ENCODE results near the gene SMARCB1.

The SMARCB1 gene

DNA sequence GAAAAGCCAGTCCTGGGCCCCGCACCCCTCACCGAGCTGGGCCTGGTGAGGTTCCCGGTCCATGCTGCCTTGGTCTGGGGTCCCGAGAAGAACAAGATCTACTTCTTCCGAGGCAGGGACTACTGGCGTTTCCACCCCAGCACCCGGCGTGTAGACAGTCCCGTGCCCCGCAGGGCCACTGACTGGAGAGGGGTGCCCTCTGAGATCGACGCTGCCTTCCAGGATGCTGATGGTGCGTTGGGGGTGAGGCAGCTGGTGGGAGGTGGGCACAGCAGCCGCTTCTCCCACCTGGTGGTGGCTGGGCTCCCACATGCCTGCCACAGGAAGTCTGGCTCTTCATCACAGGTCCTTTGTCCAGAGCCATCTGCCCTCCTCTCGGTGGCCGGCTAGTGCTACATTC lies 4.5 kb upstream of the SMARCB1 start:
- no peaks in the 10 kb centered on the region for H3K36me3 Mint-ChIP-seq (ENCODE audit: low read depth)

GRCh38 chr22:23782703-23783102 lies 4.1 kb upstream of the SMARCB1 start:
- Mint-ChIP-seq H3K4me3 (no peak overlapping the region), H3K36me3 (ENCODE audit: low read depth) (no peaks in the 10 kb centered on the region), H3K9me3 (no peaks in the 10 kb centered on the region), H3K27me3 (no peaks in the 10 kb centered on the region), H3K4me1 (peaks cover 18% of the 10 kb centered on the region), H3K27ac (no peak overlapping the region)
- DNase-seq = no peak
- no peak for ATAC-seq

More for the DNA sequence above, 4.5 kb upstream of the SMARCB1 start:
- Mint-ChIP-seq H3K9me3 (no peaks in the 10 kb centered on the region), H3K27ac (no peak overlapping the region), H3K4me1 (peaks cover 14% of the 10 kb centered on the region), H3K4me3 (no peak overlapping the region), H3K27me3 (no peaks in the 10 kb centered on the region)
- no peak for ATAC-seq
- DNase-seq = no peak

GRCh38 chr22:23783265-23784150 lies 3.3 kb upstream of the SMARCB1 start:
- no peak for ATAC-seq
- H3K36me3 Mint-ChIP-seq (ENCODE audit: low read depth) = no peaks in the 10 kb centered on the region
- H3K4me3 Mint-ChIP-seq = no peak overlapping the region
- DNase-seq = no peak
- no peak overlapping the region for H3K27ac Mint-ChIP-seq
- no peaks in the 10 kb centered on the region for H3K9me3 Mint-ChIP-seq
- peaks cover 25% of the 10 kb centered on the region for H3K4me1 Mint-ChIP-seq
- H3K27me3 Mint-ChIP-seq = no peaks in the 10 kb centered on the region

GRCh38 chr22:23784215-23784732 lies 2.5 kb upstream of the SMARCB1 start:
- DNase-seq = no peak
- H3K27ac Mint-ChIP-seq = no peak overlapping the region

GRCh38 chr22:23786261-23786710 lies 480 bp upstream of the SMARCB1 start:
- peak overlapping the region; percentile 92 for H3K27ac Mint-ChIP-seq
- no peaks in the 10 kb centered on the region for H3K9me3 Mint-ChIP-seq
- H3K4me1 Mint-ChIP-seq = peaks cover 38% of the 10 kb centered on the region
- peak; percentile 19 for DNase-seq
- ATAC-seq = peak; percentile 7
- H3K27me3 Mint-ChIP-seq = no peaks in the 10 kb centered on the region
- peaks cover 2% of the 10 kb centered on the region for H3K36me3 Mint-ChIP-seq (ENCODE audit: low read depth)
- H3K4me3 Mint-ChIP-seq = peak overlapping the region; percentile 92

More at GRCh38 chr22:23784215-23784732, 2.5 kb upstream of the SMARCB1 start:
- no peaks in the 10 kb centered on the region for H3K36me3 Mint-ChIP-seq (ENCODE audit: low read depth)
- no peak overlapping the region for H3K4me3 Mint-ChIP-seq
- no peak for ATAC-seq
- H3K9me3 Mint-ChIP-seq = no peaks in the 10 kb centered on the region
- no peaks in the 10 kb centered on the region for H3K27me3 Mint-ChIP-seq
- H3K4me1 Mint-ChIP-seq = peaks cover 31% of the 10 kb centered on the region

GRCh38 chr22:23787600-23787896 lies 782 bp downstream of the SMARCB1 start:
- Mint-ChIP-seq H3K36me3 (ENCODE audit: low read depth) (peaks cover 2% of the 10 kb centered on the region), H3K27ac (peak overlapping the region; percentile 88), H3K4me3 (peak overlapping the region; percentile 92), H3K4me1 (peaks cover 41% of the 10 kb centered on the region), H3K27me3 (no peaks in the 10 kb centered on the region), H3K9me3 (no peaks in the 10 kb centered on the region)
- DNase-seq (no peak), ATAC-seq (peak; percentile 15)

DNA sequence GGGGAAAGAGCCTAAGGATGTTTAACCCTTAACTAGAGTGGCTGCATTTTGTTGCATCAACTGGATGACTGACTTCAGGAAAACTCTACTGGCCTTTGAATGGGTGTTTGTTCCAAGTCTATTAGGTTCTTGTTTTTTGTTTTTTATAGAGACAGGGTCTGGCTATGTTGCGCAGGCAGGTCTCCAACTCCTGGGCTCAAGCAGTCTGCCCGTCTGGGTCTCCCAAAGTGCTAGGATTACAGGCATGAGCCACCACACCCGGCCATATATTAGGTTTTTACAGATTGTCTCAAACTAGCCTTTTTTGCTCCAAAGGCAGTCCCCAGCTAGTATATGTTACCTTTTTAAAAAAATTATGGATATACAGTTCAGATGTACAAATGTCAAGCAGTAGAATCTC lies 1.1 kb downstream of the SMARCB1 start:
- ATAC-seq (no peak), DNase-seq (no peak)
- Mint-ChIP-seq H3K4me1 (peaks cover 41% of the 10 kb centered on the region), H3K27me3 (no peaks in the 10 kb centered on the region), H3K9me3 (no peaks in the 10 kb centered on the region), H3K27ac (peak overlapping the region; percentile 88), H3K4me3 (peak overlapping the region; percentile 92), H3K36me3 (ENCODE audit: low read depth) (peaks cover 2% of the 10 kb centered on the region)

GRCh38 chr22:23789121-23789520 lies 2.4 kb downstream of the SMARCB1 start:
- H3K4me3 Mint-ChIP-seq = peak overlapping the region; percentile 92
- no peak for DNase-seq
- peaks cover 7% of the 10 kb centered on the region for H3K36me3 Mint-ChIP-seq (ENCODE audit: low read depth)
- no peak overlapping the region for H3K27ac Mint-ChIP-seq
- ATAC-seq = no peak
- H3K27me3 Mint-ChIP-seq = no peaks in the 10 kb centered on the region
- peaks cover 40% of the 10 kb centered on the region for H3K4me1 Mint-ChIP-seq
- H3K9me3 Mint-ChIP-seq = no peaks in the 10 kb centered on the region

GRCh38 chr22:23789638-23790037 lies 2.9 kb downstream of the SMARCB1 start:
- ATAC-seq (no peak), DNase-seq (no peak)
- Mint-ChIP-seq H3K4me1 (peaks cover 35% of the 10 kb centered on the region), H3K9me3 (no peaks in the 10 kb centered on the region), H3K36me3 (ENCODE audit: low read depth) (peaks cover 7% of the 10 kb centered on the region), H3K27ac (no peak overlapping the region), H3K27me3 (no peaks in the 10 kb centered on the region), H3K4me3 (no peak overlapping the region)

GRCh38 chr22:23790819-23791737 lies 4.3 kb downstream of the SMARCB1 start:
- no peak overlapping the region for H3K27ac Mint-ChIP-seq
- H3K9me3 Mint-ChIP-seq = no peaks in the 10 kb centered on the region
- peaks cover 14% of the 10 kb centered on the region for H3K36me3 Mint-ChIP-seq (ENCODE audit: low read depth)

GRCh38 chr22:23791738-23792645 lies 5.2 kb downstream of the SMARCB1 start:
- Mint-ChIP-seq H3K27me3 (no peaks in the 10 kb centered on the region), H3K27ac (no peak overlapping the region), H3K36me3 (ENCODE audit: low read depth) (peaks cover 22% of the 10 kb centered on the region), H3K4me1 (peaks cover 26% of the 10 kb centered on the region), H3K9me3 (no peaks in the 10 kb centered on the region), H3K4me3 (no peak overlapping the region)
- ATAC-seq = peak; percentile 15
- DNase-seq = no peak

More at GRCh38 chr22:23790819-23791737, 4.3 kb downstream of the SMARCB1 start:
- no peak overlapping the region for H3K4me3 Mint-ChIP-seq
- peaks cover 33% of the 10 kb centered on the region for H3K4me1 Mint-ChIP-seq
- H3K27me3 Mint-ChIP-seq = no peaks in the 10 kb centered on the region
- ATAC-seq (no peak), DNase-seq (no peak)

GRCh38 chr22:23793326-23793725 lies 6.6 kb downstream of the SMARCB1 start:
- no peak overlapping the region for H3K4me3 Mint-ChIP-seq
- H3K36me3 Mint-ChIP-seq (ENCODE audit: low read depth) = peaks cover 27% of the 10 kb centered on the region
- no peak overlapping the region for H3K27ac Mint-ChIP-seq
- H3K9me3 Mint-ChIP-seq = no peaks in the 10 kb centered on the region
- no peaks in the 10 kb centered on the region for H3K27me3 Mint-ChIP-seq
- peaks cover 18% of the 10 kb centered on the region for H3K4me1 Mint-ChIP-seq
- DNase-seq = no peak
- no peak for ATAC-seq

DNA sequence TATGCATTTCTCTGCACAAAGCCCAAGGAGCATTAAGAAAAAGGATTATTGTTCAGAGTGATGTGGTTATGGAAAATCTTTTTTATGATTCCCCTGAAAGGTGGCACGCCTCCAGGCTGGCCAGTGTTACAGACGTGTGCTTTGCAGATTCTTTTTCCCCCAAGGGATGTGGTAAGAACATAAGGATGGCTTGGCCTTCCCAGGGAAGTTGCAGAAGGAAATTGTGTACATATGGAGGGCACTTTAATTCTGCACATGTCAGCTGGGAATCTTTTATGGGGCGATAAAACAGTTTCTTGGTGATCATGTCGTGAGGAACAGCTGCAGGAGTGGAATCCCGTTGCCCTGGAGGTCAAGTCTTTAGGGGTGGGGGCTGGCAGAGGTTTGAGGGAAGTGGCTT lies 9.7 kb downstream of the SMARCB1 start:
- peaks cover 36% of the 10 kb centered on the region for H3K36me3 Mint-ChIP-seq (ENCODE audit: low read depth)

More for the DNA sequence above, 9.7 kb downstream of the SMARCB1 start:
- no peaks in the 10 kb centered on the region for H3K27me3 Mint-ChIP-seq
- H3K9me3 Mint-ChIP-seq = no peaks in the 10 kb centered on the region
- H3K4me1 Mint-ChIP-seq = peaks cover 8% of the 10 kb centered on the region
- H3K27ac Mint-ChIP-seq = no peak overlapping the region
- H3K4me3 Mint-ChIP-seq = no peak overlapping the region
- DNase-seq = no peak
- no peak for ATAC-seq

Data from activated naive CD8-positive, alpha-beta T cell treated with anti-CD3 and anti-CD28 coated beads, Interleukin-2, amount 50 U/mL, for 24 hours (primary cell).